Fibroblast of lung (primary cell): ENCODE measurements around the gene NRCAM. TPM values are rescaled to one million over a fixed set of nuclear protein-coding genes. Genes with fewer than 3 reads are reported as not detected.

Experiments used
- DNase-seq, 2 donors: peaks; one replicate each; pipeline versions ENCODE4 v3.0.0 to v3.0.0-alpha.2; 2010; ENCODE audit warnings: low read depth in 2 of 2
- H2AFZ ChIP-seq: 2 replicates; pipeline ENCODE4 v1.5.1; 2012; ENCODE audit warnings: low read length, control low read depth, inconsistent platforms
- H3K27ac ChIP-seq: 2 replicates; pipeline ENCODE4 v1.5.1; 2011; ENCODE audit warnings: low read length, control low read depth; ENCODE audit not compliant: insufficient read depth
- H3K27me3 ChIP-seq: 2 replicates; pipeline ENCODE4 v1.5.1; 2011; ENCODE audit warnings: mild to moderate bottlenecking, low read length; ENCODE audit not compliant: control insufficient read depth, insufficient read depth
- H3K36me3 ChIP-seq: 2 replicates; pipeline ENCODE4 v1.5.1; 2011; ENCODE audit warnings: low read length; ENCODE audit not compliant: control insufficient read depth, insufficient read depth
- H3K4me1 ChIP-seq: 2 replicates; pipeline ENCODE4 v1.5.1; 2011; ENCODE audit warnings: low read length; ENCODE audit not compliant: control insufficient read depth, insufficient read depth; ENCODE audit errors: extremely low read depth
- H3K4me2 ChIP-seq: 2 replicates; pipeline ENCODE4 v1.5.1; 2011; ENCODE audit warnings: low read length, control low read depth; ENCODE audit not compliant: insufficient read depth; ENCODE audit errors: extremely low read depth
- H3K4me3 ChIP-seq, 4 experiments: fragments of 200-600 bp in 1 of 4; sonication (generic) in 1 of 4; replicated peaks in 1 of 4; 2 replicates each; pipeline ENCODE4 v1.5.1; 2011 to 2016; ENCODE audit warnings: low read length in 4 of 4, low read depth in 3 of 4, mild to moderate bottlenecking in 3 of 4, control low read depth in 2 of 4, inconsistent platforms in 1 of 4, mixed read lengths in 1 of 4; ENCODE audit not compliant: insufficient read depth in 1 of 4; ENCODE audit errors: control extremely low read depth in 1 of 4
- H3K79me2 ChIP-seq: 2 replicates; pipeline ENCODE4 v1.5.1; 2012; ENCODE audit warnings: mild to moderate bottlenecking, low read length, inconsistent platforms; ENCODE audit not compliant: control insufficient read depth, insufficient read depth
- H3K9ac ChIP-seq: 2 replicates; pipeline ENCODE4 v1.5.1; 2011; ENCODE audit warnings: mild to moderate bottlenecking, low read length, control low read depth; ENCODE audit not compliant: insufficient read depth
- H3K9me3 ChIP-seq: 2 replicates; pipeline ENCODE4 v1.5.1; 2012; ENCODE audit warnings: low read depth, low read length; ENCODE audit not compliant: control insufficient read depth, insufficient read depth
- H4K20me1 ChIP-seq: 2 replicates; pipeline ENCODE4 v1.5.1; 2011; ENCODE audit warnings: low read length; ENCODE audit not compliant: control insufficient read depth, insufficient read depth; ENCODE audit errors: extremely low read depth
- EZH2 ChIP-seq: IDR thresholded peaks from 2 replicates; pipeline ENCODE4 v1.5.1; 2012; ENCODE audit warnings: low read length, control low read depth, mild to moderate bottlenecking; ENCODE audit errors: missing control alignments
- polyA plus RNA-seq, 2 donors: library from polyadenylated mRNA; depleted of rRNA in 1 of 2; stranded (reverse) in 1 of 2; unstranded in 1 of 2; fragments of >200 nt; gene quantifications; 2 replicates each; pipeline ENCODE4 v1.2.1, GENCODE V29; 2011 to 2012; ENCODE audit warnings: missing spikeins in 1 of 2
- total RNA-seq: library from RNA; depleted of rRNA; stranded (reverse); fragments of >200 nt; gene quantifications from 2 replicates; pipeline ENCODE4 v1.2.1, GENCODE V29; 2014
- TF ChIP-seq, protein P1 (sequence below), 2 donors: IDR thresholded peaks in 1 of 2; conservative IDR thresholded peaks in 1 of 2; 1 replicate in 1 of 2; 2 replicates in 1 of 2; pipeline ENCODE4 v1.5.1; 2011 to 2012; ENCODE audit warnings: low read length in 2 of 2, control low read depth in 1 of 2, inconsistent platforms in 1 of 2, low read depth in 1 of 2, mild to moderate bottlenecking in 1 of 2

The NRCAM gene
- total and polyA plus RNA-seq, 2 donors (not counting 1 experiment from before 2014, with no cell fraction given) = 2.1 to 2.2 TPM

DNA sequence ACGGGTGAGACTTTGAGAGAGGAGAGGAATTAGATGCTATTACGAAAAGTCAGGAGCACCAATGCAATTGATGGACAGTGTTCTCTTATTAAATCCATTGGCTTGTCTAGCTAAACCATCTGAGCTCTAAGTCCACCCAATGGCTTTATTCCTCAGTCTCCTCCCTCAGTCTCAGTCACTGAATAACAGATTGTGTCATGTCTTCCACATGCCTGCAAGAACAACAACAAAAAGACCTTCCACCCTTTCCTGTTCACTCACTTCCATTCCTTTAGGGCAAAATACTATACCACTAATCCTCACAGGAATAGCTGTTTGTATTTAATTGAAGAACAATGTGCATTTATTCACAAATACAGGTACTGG lies 171.2 kb downstream of the NRCAM start:
- no peaks in the 10 kb centered on the region for H3K4me1 ChIP-seq

DNA sequence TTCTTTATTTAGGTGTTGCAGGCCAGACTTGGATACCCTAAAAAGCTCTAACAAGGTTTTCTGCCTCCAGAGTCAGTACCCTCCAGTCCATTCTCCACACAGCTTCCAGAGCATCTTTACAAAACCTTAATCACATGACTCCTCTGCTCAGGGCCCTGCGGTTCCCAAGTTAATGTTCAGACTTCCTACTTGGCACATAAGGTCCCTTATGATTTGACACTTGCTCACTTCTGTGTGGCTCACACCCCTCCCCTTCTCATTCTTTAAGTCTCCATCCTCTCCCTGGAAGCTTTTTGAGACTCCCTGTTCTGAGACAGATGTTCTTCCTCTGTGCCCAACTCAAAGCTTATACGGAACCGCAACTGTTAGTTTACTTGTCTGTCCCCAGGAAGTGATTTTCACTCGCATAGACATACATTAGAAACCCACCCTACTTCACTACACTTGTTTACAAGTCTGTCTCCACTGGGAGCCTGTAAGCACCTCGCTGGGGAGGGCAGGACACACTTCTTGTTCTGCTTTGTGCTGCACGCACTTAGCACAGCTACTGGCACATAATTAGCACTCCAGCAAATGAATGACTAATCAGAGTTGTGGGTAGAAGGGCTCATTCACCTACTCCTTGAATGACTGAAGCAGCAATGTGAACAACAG lies 171.8 kb downstream of the NRCAM start:
- Histone ChIP-seq H3K4me2 (no peak overlapping the region), H4K20me1 (no peaks in the 10 kb centered on the region), H3K27me3 (no peaks in the 10 kb centered on the region), H3K36me3 (no peaks in the 10 kb centered on the region), H3K9me3 (no peaks in the 10 kb centered on the region), H3K79me2 (no peaks in the 10 kb centered on the region), H3K4me1 (no peaks in the 10 kb centered on the region), H2AFZ (no peak overlapping the region), H3K27ac (no peak overlapping the region), H3K4me3 (no peak overlapping the region), H3K9ac (no peak overlapping the region)
- DNase-seq = no peak
- TF ChIP-seq, protein P1, sequence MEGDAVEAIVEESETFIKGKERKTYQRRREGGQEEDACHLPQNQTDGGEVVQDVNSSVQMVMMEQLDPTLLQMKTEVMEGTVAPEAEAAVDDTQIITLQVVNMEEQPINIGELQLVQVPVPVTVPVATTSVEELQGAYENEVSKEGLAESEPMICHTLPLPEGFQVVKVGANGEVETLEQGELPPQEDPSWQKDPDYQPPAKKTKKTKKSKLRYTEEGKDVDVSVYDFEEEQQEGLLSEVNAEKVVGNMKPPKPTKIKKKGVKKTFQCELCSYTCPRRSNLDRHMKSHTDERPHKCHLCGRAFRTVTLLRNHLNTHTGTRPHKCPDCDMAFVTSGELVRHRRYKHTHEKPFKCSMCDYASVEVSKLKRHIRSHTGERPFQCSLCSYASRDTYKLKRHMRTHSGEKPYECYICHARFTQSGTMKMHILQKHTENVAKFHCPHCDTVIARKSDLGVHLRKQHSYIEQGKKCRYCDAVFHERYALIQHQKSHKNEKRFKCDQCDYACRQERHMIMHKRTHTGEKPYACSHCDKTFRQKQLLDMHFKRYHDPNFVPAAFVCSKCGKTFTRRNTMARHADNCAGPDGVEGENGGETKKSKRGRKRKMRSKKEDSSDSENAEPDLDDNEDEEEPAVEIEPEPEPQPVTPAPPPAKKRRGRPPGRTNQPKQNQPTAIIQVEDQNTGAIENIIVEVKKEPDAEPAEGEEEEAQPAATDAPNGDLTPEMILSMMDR (conservative IDR thresholded peaks at IDR 0.05 in 1 of 2, IDR thresholded peaks at IDR 0.05 in 1 of 2; ENCODE audit: low read depth in 1 of 2, low read length in 2 of 2) = no peak
- no peak for TF ChIP-seq EZH2

More for the DNA sequence above, 171.2 kb downstream of the NRCAM start:
- H3K4me3 ChIP-seq = no peak overlapping the region
- no peak overlapping the region for H2AFZ ChIP-seq
- no peak for TF ChIP-seq EZH2
- TF ChIP-seq, protein P1 (conservative IDR thresholded peaks at IDR 0.05 in 1 of 2, IDR thresholded peaks at IDR 0.05 in 1 of 2; ENCODE audit: low read depth in 1 of 2, low read length in 2 of 2) = no peak
- H3K9ac ChIP-seq = no peak overlapping the region
- H3K4me2 ChIP-seq = no peak overlapping the region
- no peaks in the 10 kb centered on the region for H4K20me1 ChIP-seq
- H3K79me2 ChIP-seq = no peaks in the 10 kb centered on the region
- DNase-seq = no peak
- no peaks in the 10 kb centered on the region for H3K36me3 ChIP-seq
- no peaks in the 10 kb centered on the region for H3K27me3 ChIP-seq
- no peak overlapping the region for H3K27ac ChIP-seq
- no peaks in the 10 kb centered on the region for H3K9me3 ChIP-seq

DNA sequence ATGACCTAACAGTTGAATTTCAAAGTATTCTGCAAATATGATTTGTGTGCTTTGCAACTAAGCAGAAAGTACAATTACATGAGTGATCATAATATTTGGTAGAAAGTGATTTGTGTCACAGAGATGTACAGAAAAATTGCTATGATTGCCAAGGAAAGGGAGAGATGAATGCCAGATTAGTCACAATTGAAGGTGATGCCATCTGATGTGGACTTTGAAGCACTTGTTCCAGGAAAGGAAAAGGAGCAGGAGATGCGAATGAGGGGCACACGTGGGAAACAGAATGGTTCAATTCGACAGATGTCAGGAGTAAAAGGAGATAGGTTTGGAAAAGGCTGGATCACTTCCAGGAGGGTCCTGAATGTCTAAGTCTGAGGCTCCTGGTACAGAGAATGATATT lies 173.0 kb downstream of the NRCAM start:
- Histone ChIP-seq H3K27me3 (no peaks in the 10 kb centered on the region), H3K9me3 (no peaks in the 10 kb centered on the region), H4K20me1 (no peaks in the 10 kb centered on the region), H3K9ac (no peak overlapping the region), H3K4me2 (no peak overlapping the region), H3K79me2 (no peaks in the 10 kb centered on the region), H3K36me3 (no peaks in the 10 kb centered on the region), H3K4me3 (no peak overlapping the region), H3K4me1 (no peaks in the 10 kb centered on the region), H2AFZ (no peak overlapping the region), H3K27ac (no peak overlapping the region)
- DNase-seq = no peak
- TF ChIP-seq EZH2 = no peak
- TF ChIP-seq, protein P1 (conservative IDR thresholded peaks at IDR 0.05 in 1 of 2, IDR thresholded peaks at IDR 0.05 in 1 of 2; ENCODE audit: low read depth in 1 of 2, low read length in 2 of 2) = no peak
